ENCODE measurements around the gene CCRL2. TPM values are rescaled to one million over a fixed set of nuclear protein-coding genes. Genes with fewer than 3 reads are reported as not detected.

The CCRL2 gene
- total and polyA plus RNA-seq, 9 of the 15 experiments (the other 6 are each of a cell fraction or from before 2014, with no cell fraction given): 3.4 to 5.7 (median 4.0) TPM

- H4K20me1 ChIP-seq (replicated peaks; ENCODE audit: control insufficient read depth, insufficient read depth, low read length): no peaks in the 10 kb centered on the region
- no peak overlapping the region for H3K9ac ChIP-seq (ENCODE audit: insufficient read depth in 1 of 2, low read depth in 2 of 2, low read length in 2 of 2)
- intact Hi-C loops (cut with micrococcal nuclease): no loop called here
- H3K4me1 ChIP-seq (replicated peaks in 1 of 2; ENCODE audit: control insufficient read depth in 2 of 2, insufficient read depth in 2 of 2, low read length in 2 of 2): peaks cover 0 to 2% of the 10 kb centered on the region in 2 experiments; a peak in 1 of 5 replicates
- no peaks in the 10 kb centered on the region for H3K79me2 ChIP-seq (ENCODE audit: control insufficient read depth, insufficient read depth, low read length)
- ChIA-PET CTCF (ENCODE audit: low intra/inter-chr PET ratio) (no interaction called here), POLR2A (interaction anchor here (0.5 kb wide), 1 partner anchor 64 kb away, joined by 3 read pairs; no protein-coding TSS in a partner anchor)
- no TSS peak for BruUV-seq (replicated peaks)
- no peaks in the 10 kb centered on the region for H3K36me3 ChIP-seq (ENCODE audit: control insufficient read depth, insufficient read depth, low read length)
- FAIRE-seq: no peak
- no peaks in the 10 kb centered on the region for H3K9me3 ChIP-seq (replicated peaks; ENCODE audit: control insufficient read depth, insufficient read depth, low read depth, low read length)
- H3K4me3 ChIP-seq: no peak overlapping the region
- H2AFZ ChIP-seq (ENCODE audit: low read depth, low read length): no peak overlapping the region
- in situ Hi-C loops (cut with MboI): no loop called here
- no peaks in the 10 kb centered on the region for H3K9me1 ChIP-seq (ENCODE audit: control insufficient read depth, insufficient read depth, low read length)
- H3K4me2 ChIP-seq (ENCODE audit: insufficient read depth, low read length): no peak overlapping the region
- no peak for DNase-seq (ENCODE audit: extremely low read depth in 1 of 4, low spot score in 3 of 4)
- 1% methylated on average over 7 of the region's 7 CpGs for WGBS (ENCODE audit: insufficient coverage, low coverage, missing lambda C conversion rate)
- no peak overlapping the region for H3K27ac ChIP-seq (ENCODE audit: extremely low read depth, low read depth, low read length)
- no peak for ATAC-seq
- H3K27me3 ChIP-seq (ENCODE audit: control insufficient read depth in 2 of 2, insufficient read depth in 2 of 2, low read length in 2 of 2): peaks cover 50 to 73% of the 10 kb centered on the region in 2 experiments
- TF ChIP-seq, protein P1, sequence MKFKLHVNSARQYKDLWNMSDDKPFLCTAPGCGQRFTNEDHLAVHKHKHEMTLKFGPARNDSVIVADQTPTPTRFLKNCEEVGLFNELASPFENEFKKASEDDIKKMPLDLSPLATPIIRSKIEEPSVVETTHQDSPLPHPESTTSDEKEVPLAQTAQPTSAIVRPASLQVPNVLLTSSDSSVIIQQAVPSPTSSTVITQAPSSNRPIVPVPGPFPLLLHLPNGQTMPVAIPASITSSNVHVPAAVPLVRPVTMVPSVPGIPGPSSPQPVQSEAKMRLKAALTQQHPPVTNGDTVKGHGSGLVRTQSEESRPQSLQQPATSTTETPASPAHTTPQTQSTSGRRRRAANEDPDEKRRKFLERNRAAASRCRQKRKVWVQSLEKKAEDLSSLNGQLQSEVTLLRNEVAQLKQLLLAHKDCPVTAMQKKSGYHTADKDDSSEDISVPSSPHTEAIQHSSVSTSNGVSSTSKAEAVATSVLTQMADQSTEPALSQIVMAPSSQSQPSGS (CRISPR knock-in tag; IDR thresholded peaks at IDR 0.05): no peak
- TF ChIP-seq PHF21A (IDR thresholded peaks at IDR 0.05; ENCODE audit: borderline replicate concordance, low read depth) (no peak), NBN (IDR thresholded peaks at IDR 0.05; ENCODE audit: low read depth) (no peak), CREB5 (CRISPR knock-in tag; IDR thresholded peaks at IDR 0.05) (no peak), NR2F6 (CRISPR knock-in tag; IDR thresholded peaks at IDR 0.05) (no peak), POLR2AphosphoS5 (IDR thresholded peaks at IDR 0.05; ENCODE audit: control insufficient read depth, insufficient read depth, low read depth, low read length) (no peak), ZNF197 (CRISPR knock-in tag; IDR thresholded peaks at IDR 0.05; ENCODE audit: low read depth) (no peak), ZKSCAN8 (CRISPR knock-in tag; IDR thresholded peaks at IDR 0.05) (no peak), RNF219 (CRISPR knock-in tag; IDR thresholded peaks at IDR 0.05) (no peak), NFYB (IDR thresholded peaks at IDR 0.05; ENCODE audit: extremely low read depth, insufficient read length) (no peak), PHB2 (IDR thresholded peaks at IDR 0.05; ENCODE audit: low read depth) (no peak)
- TF ChIP-seq, protein P2, sequence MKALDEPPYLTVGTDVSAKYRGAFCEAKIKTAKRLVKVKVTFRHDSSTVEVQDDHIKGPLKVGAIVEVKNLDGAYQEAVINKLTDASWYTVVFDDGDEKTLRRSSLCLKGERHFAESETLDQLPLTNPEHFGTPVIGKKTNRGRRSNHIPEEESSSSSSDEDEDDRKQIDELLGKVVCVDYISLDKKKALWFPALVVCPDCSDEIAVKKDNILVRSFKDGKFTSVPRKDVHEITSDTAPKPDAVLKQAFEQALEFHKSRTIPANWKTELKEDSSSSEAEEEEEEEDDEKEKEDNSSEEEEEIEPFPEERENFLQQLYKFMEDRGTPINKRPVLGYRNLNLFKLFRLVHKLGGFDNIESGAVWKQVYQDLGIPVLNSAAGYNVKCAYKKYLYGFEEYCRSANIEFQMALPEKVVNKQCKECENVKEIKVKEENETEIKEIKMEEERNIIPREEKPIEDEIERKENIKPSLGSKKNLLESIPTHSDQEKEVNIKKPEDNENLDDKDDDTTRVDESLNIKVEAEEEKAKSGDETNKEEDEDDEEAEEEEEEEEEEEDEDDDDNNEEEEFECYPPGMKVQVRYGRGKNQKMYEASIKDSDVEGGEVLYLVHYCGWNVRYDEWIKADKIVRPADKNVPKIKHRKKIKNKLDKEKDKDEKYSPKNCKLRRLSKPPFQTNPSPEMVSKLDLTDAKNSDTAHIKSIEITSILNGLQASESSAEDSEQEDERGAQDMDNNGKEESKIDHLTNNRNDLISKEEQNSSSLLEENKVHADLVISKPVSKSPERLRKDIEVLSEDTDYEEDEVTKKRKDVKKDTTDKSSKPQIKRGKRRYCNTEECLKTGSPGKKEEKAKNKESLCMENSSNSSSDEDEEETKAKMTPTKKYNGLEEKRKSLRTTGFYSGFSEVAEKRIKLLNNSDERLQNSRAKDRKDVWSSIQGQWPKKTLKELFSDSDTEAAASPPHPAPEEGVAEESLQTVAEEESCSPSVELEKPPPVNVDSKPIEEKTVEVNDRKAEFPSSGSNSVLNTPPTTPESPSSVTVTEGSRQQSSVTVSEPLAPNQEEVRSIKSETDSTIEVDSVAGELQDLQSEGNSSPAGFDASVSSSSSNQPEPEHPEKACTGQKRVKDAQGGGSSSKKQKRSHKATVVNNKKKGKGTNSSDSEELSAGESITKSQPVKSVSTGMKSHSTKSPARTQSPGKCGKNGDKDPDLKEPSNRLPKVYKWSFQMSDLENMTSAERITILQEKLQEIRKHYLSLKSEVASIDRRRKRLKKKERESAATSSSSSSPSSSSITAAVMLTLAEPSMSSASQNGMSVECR (CRISPR knock-in tag; IDR thresholded peaks at IDR 0.05): no peak
These were observed 46.6 kb downstream of the CCRL2 start for GRCh38 chr3:46453526-46454208.
